ENCODE measurements around the gene ADAM19.

ADAM19 gene

GRCh38 chr5:157562111-157562581 is 13.4 kb downstream of the ADAM19 start:
- DNase-seq, result no peak

DNA sequence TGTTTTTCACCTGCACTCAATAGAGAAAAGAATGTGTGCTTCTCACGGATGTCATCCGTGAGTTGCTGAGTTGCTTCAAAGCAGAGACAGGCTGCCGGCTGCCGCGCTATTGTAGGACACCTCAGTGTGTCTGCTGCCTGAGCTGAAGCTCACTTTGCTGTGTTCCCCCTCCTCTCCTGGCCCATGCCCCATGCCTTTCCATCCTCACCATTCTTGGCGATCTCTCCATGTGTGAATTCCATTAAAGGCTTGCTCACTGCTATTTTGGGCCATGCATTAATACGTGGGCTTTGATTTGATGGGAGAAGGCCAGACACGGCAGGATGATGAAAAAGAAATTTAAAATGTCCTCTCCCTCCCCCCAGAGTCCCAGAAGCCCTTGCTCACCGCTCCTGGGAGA is 14.5 kb downstream of the ADAM19 start:
- no peak for DNase-seq

DNA sequence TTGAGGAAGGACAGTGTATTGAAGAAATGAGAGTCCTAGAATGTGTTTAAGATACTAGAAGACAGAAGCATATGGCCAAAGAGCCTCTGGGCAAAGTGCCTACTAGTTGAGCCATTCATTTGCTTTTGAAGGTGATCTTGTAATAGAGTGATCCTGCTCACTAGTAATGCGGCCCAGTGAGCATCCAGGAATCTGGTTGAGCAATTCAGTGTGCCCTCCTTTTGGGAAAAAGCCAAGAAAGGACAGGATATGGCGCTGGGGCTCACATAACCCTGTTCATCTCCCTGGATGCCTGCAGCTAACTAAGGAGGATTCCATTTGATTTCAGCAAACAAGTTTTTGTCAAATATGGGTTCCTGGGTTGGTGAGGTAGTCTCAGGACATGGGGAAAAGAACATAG is 16.3 kb downstream of the ADAM19 start:
- peak; percentile 64 for DNase-seq

- DNase-seq, result peak; percentile 33
These were observed 16.9 kb downstream of the ADAM19 start for GRCh38 chr5:157558681-157559080.

- DNase-seq, result peak; percentile 48
These were observed 17.5 kb downstream of the ADAM19 start for GRCh38 chr5:157558041-157558595.

DNA sequence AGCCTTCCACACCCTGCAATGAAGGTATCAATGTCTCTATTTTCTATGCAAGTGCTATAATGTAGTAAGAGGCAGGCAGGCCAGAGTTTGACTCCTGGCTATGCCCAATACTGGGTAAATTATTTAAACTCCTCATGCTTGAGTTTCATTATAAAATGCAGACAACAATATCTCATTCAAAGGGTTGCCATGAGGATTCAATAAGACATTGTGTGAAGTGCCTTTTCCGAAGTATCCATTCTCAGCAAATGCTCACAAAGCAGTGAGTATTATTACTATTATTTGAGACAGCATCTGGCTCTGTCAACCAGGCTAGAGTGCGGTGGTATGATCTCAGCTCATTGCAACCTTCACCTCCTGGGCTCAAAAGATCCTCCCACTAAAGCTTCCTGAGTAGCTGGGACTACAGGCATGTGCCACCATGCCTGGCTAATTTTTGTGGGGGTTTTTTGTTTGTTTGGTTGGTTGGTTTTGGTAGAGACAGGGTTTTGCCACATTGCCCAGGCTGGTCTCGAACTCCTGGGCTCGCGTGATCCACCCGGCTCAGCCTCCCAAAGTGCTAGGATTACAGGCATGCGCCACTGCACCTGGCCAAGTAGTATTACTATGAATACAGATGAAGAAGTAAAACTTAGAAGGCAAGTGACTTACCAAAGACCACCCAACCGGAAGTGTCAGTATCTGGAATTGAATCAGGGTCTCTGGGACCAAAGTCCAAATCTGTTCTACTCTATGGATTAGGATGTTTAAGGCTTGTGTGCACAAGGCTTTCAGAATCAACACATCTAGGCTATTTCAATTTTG is 18.8 kb downstream of the ADAM19 start:
- no peak for DNase-seq

- no peak for DNase-seq
These were observed 20.4 kb downstream of the ADAM19 start for GRCh38 chr5:157555037-157555640.

- DNase-seq, result no peak
These were observed 21.2 kb downstream of the ADAM19 start for GRCh38 chr5:157554179-157555036.

- no peak for DNase-seq
These were observed 22.9 kb downstream of the ADAM19 start for GRCh38 chr5:157552650-157553049.

GRCh38 chr5:157550663-157551062 is 24.9 kb downstream of the ADAM19 start:
- no peak for DNase-seq

DNA sequence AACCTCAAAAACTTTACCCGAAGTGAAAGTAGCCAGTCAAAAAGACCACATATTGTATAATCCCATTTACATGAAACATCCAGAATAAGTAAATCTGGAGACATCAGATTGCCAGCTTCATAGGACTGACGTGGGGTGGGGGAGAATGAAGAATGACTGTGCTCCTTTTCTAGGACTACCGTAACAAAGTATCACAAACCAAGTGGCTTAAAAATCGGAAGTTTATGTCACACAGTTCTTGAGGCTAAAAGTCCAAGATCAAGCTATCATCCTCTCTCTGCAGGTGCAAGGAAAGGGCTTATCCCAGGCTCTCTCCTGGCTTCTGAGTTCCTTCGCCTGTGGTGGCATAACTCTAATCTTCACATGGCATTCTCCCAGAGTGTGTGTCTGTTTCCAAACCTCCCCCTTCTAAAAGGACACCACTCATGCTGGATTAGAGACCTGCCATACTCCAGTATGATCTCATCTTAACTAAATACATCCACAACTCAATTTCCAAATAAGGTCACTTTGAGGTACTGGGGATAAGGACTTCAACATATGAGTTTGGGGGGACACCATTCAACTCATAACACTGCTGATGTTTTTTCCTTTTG is 25.5 kb downstream of the ADAM19 start:
- DNase-seq, result no peak

GRCh38 chr5:157549283-157549629 is 26.3 kb downstream of the ADAM19 start:
- DNase-seq, result peak; percentile 33

DNA sequence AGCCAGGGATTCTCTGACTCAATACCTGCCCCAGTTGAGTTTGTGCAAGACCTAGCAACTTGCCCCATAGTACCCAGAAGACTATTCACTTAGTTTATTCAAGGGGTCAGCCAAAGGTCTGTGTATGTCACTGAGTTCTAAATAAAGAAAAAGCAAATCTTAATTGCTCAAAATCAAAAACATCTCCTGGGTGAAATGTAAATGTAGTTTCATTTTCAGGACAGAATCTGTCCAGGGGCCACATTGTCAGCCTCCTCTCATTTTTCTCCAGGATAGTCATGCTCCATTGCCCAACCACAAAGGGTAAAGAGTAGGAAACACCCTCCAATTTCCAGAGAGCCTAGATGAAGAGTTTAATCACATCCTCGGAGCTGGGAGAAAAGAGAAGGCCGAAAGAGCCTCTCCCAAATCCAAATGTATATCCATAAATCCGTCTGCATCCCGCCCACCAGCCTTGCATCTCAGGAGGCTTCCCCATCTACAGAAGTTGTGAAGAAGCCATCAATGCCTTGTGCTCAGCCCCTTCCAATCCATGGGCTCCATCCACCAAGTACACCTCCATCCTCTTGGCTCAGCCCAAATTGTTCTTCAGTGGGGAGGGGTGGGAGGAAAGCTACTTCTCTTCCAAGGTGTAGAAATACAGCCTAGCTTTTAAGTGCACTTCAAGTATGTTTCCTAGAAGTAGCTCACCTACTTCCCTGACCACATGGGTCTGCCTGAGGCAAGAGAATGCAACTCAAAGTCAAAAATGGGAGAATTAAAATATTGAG is 26.9 kb downstream of the ADAM19 start:
- DNase-seq, result peak; percentile 51

- DNase-seq, result no peak
These were observed 27.5 kb downstream of the ADAM19 start for GRCh38 chr5:157547941-157548512.

GRCh38 chr5:157546456-157547100 is 29.0 kb downstream of the ADAM19 start:
- DNase-seq, result peak; percentile 51

DNA sequence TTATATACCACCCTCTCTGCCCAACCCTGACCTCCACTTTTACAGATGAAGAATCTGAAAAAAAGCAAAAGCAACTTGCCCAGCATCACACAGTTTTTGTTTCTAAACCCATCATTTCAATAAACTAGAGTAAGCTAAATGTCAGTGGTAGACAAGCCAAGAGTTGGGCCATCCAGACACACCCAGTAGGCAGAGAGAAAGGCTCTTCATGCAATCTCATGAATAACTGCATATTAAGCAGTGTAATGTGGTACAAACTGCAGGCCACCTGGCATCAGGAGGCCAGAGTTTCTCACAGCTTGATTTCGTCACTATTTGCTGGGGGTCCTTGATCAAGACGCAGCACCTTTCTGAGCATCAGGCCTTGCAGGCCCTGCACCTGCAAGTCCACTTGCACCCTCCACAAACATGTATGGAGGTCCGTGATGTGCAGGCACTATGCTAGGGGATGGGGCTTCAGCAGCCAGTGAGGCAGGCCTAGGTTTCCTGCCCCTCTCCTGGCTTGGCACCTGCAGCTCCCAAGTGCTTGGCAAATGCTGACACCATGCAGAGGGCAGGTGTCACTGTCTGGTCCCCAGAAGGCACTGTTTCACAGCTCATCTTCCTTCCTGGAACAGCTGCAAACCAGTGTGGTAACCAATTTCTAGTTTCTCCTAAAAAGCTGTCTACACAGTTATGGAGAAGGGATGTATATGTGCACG is 29.8 kb downstream of the ADAM19 start:
- no peak for DNase-seq

GRCh38 chr5:157544623-157544989 is 31.0 kb downstream of the ADAM19 start:
- no peak for DNase-seq

- no peak for DNase-seq
These were observed 31.6 kb downstream of the ADAM19 start for GRCh38 chr5:157543825-157544622.

DNA sequence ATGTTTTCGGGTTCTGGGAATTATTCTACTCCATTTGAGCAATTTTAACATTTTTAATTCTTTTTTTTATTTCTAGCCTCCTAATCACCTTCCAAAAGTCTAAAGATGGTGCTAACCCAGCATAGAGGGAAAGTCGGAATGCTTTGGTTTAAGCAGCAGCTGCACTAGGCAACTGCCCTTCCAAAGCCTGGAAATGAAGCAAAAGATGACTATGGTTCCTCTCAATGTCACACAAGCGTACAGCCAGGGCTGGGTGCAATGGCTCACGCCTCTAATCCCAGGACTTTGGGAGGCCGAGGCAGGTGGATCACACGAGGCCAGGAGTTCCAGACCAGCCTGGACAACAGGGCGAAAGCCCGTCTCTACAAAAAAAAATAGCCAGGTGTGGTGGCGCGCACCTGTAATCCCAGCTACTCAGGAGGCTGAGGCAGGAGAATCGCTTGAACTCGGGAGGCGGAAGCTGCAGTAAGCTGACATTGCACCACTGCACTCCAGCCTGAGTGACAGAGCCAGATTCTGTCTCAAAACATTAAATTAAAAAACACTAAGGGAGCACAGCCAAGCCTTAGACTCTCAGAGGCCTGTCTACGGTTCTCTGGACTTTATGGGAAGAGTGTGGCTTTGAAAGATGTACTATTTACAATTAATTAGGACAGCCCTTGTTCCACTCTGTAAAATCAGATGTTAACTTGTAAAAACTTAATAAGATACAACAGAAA is 33.1 kb downstream of the ADAM19 start:
- DNase-seq, result no peak

Data from NCI-H226 (cell line).